ENCODE measurements around the gene RASGRF1. TPM values are rescaled to one million over a fixed set of nuclear protein-coding genes. Genes with fewer than 3 reads are reported as not detected.

RASGRF1 gene
- polyA plus RNA-seq, 1 donor from 2014 or later, result 11.0 TPM

DNA sequence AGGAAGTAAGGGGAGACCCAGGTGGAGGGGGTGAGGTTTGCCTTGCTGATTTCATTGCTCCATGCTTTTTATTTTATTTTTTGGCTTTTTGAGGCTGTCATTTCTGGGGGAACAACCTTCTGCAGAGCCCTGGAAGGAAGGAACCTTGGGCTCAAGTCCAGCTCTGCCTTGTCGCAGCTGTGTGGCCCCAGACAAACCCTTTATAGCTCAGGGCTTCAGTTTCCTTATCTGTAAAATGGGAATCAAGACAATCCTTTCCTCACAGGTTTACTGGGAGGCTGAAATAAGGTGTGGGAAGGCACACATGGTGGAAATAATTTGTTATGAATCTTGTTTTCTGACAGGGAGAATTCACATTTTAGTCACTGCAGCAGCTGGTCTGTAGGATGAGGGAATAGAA is 100.3 kb downstream of the RASGRF1 start:
- Histone ChIP-seq H3K9ac (ENCODE audit: low read length) (no peak overlapping the region), H3K36me3 (ENCODE audit: insufficient read depth, low read length) (no peaks in the 10 kb centered on the region), H4K20me1 (ENCODE audit: insufficient read depth) (no peaks in the 10 kb centered on the region), H2AFZ (ENCODE audit: low read depth, low read length) (no peak overlapping the region), H3K4me2 (ENCODE audit: low read length) (no peak overlapping the region), H3K9me2 (ENCODE audit: insufficient read depth, low read length) (no peaks in the 10 kb centered on the region), H3K9me3 (ENCODE audit: low read length) (no peaks in the 10 kb centered on the region), H3K79me2 (replicated peaks; ENCODE audit: insufficient read depth, low read length) (no peaks in the 10 kb centered on the region), H3F3A (ENCODE audit: insufficient read depth, low read length, poor library complexity, severe bottlenecking) (no peaks in the 10 kb centered on the region), H3K27ac (ENCODE audit: low read length) (no peak overlapping the region), H3K27me3 (ENCODE audit: insufficient read depth, low read depth, low read length) (no peaks in the 10 kb centered on the region), H3K4me3 (ENCODE audit: low read length) (no peak overlapping the region)
- TF ChIP-seq POLR2AphosphoS5 (IDR thresholded peaks at IDR 0.05) (no peak), TAF1 (IDR thresholded peaks at IDR 0.05; ENCODE audit: low read depth) (no peak), CTCF (IDR thresholded peaks at IDR 0.05; ENCODE audit: poor library complexity, severe bottlenecking) (no peak), EZH2 (IDR thresholded peaks at IDR 0.05; ENCODE audit: borderline replicate concordance, insufficient read depth, low read length, poor library complexity, severe bottlenecking) (no peak), RAD21 (conservative IDR thresholded peaks at IDR 0.05) (no peak), MXI1 (conservative IDR thresholded peaks at IDR 0.05; ENCODE audit: poor library complexity, severe bottlenecking) (no peak), SMC3 (conservative IDR thresholded peaks at IDR 0.05; ENCODE audit: poor library complexity) (no peak), EP300 (conservative IDR thresholded peaks at IDR 0.05; ENCODE audit: poor library complexity, severe bottlenecking) (no peak)
- TF ChIP-seq, protein P1, sequence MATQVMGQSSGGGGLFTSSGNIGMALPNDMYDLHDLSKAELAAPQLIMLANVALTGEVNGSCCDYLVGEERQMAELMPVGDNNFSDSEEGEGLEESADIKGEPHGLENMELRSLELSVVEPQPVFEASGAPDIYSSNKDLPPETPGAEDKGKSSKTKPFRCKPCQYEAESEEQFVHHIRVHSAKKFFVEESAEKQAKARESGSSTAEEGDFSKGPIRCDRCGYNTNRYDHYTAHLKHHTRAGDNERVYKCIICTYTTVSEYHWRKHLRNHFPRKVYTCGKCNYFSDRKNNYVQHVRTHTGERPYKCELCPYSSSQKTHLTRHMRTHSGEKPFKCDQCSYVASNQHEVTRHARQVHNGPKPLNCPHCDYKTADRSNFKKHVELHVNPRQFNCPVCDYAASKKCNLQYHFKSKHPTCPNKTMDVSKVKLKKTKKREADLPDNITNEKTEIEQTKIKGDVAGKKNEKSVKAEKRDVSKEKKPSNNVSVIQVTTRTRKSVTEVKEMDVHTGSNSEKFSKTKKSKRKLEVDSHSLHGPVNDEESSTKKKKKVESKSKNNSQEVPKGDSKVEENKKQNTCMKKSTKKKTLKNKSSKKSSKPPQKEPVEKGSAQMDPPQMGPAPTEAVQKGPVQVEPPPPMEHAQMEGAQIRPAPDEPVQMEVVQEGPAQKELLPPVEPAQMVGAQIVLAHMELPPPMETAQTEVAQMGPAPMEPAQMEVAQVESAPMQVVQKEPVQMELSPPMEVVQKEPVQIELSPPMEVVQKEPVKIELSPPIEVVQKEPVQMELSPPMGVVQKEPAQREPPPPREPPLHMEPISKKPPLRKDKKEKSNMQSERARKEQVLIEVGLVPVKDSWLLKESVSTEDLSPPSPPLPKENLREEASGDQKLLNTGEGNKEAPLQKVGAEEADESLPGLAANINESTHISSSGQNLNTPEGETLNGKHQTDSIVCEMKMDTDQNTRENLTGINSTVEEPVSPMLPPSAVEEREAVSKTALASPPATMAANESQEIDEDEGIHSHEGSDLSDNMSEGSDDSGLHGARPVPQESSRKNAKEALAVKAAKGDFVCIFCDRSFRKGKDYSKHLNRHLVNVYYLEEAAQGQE (IDR thresholded peaks at IDR 0.05; ENCODE audit: borderline replicate concordance), result no peak

DNA sequence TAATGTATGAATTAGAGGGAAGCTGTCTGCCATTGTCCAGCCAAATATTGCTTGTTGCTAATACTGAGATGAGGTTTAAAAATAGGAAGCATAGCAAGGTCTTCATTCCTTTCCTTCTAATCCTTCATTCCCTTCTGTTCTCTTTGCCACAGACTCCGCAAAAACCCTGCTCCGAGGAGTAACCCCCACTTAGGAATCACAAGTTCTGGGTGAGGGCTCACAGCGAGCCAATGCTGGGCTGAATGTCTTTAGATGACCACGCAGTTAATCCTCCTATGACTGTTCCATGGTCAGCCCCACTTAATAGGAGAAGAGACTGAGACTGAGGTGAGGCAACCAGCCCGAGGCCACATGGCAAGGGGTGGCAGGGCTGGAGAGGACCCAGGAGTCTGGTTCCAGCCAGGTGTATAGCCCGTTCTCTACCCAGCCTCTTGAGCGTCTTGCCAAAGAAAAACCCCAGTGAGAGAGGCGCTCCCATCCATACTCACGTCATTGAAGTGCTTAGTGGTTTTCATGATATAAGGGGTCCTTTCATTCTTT is 100.8 kb downstream of the RASGRF1 start:
- H3K36me3 ChIP-seq (ENCODE audit: insufficient read depth, low read length), result no peaks in the 10 kb centered on the region
- H3K79me2 ChIP-seq (replicated peaks; ENCODE audit: insufficient read depth, low read length), result no peaks in the 10 kb centered on the region
- no peak overlapping the region for H3K4me3 ChIP-seq (ENCODE audit: low read length)
- H3K9me3 ChIP-seq (ENCODE audit: low read length), result no peaks in the 10 kb centered on the region
- H3K27me3 ChIP-seq (ENCODE audit: insufficient read depth, low read depth, low read length), result no peaks in the 10 kb centered on the region
- no peak overlapping the region for H3K27ac ChIP-seq (ENCODE audit: low read length)
- H3F3A ChIP-seq (ENCODE audit: insufficient read depth, low read length, poor library complexity, severe bottlenecking), result no peaks in the 10 kb centered on the region
- H2AFZ ChIP-seq (ENCODE audit: low read depth, low read length), result no peak overlapping the region
- H3K9me2 ChIP-seq (ENCODE audit: insufficient read depth, low read length), result no peaks in the 10 kb centered on the region
- H3K4me2 ChIP-seq (ENCODE audit: low read length), result no peak overlapping the region
- H4K20me1 ChIP-seq (ENCODE audit: insufficient read depth), result no peaks in the 10 kb centered on the region
- H3K9ac ChIP-seq (ENCODE audit: low read length), result no peak overlapping the region
- TF ChIP-seq, protein P1 (IDR thresholded peaks at IDR 0.05; ENCODE audit: borderline replicate concordance), result no peak

Measured in neural cell (in vitro differentiated cells).